Trophoblast cell (in vitro differentiated cells and primary cell): ENCODE data around the gene TC2N.

Source experiments
- DNase-seq, 2 donors: peaks; one replicate each; pipeline ENCODE4 v3.0.0-alpha.2; 2016
- H2AFZ ChIP-seq: 2 replicates; pipeline ENCODE4 v1.6.1; 2013; ENCODE audit warnings: low read length, moderate library complexity, mild to moderate bottlenecking; ENCODE audit not compliant: insufficient read depth, poor library complexity
- H2AK5ac ChIP-seq: 2 replicates; pipeline ENCODE4 v1.6.1; 2013; ENCODE audit warnings: mild to moderate bottlenecking, low read length
- H2BK120ac ChIP-seq: 2 replicates; pipeline ENCODE4 v1.6.1; 2013; ENCODE audit warnings: low read length, mild to moderate bottlenecking, moderate library complexity; ENCODE audit not compliant: insufficient read depth, poor library complexity
- H2BK12ac ChIP-seq: 2 replicates; pipeline ENCODE4 v1.6.1; 2013; ENCODE audit warnings: mild to moderate bottlenecking, low read length, moderate library complexity
- H2BK5ac ChIP-seq: 2 replicates; pipeline ENCODE4 v1.6.1; 2013; ENCODE audit warnings: low read length, low read depth, moderate library complexity, mild to moderate bottlenecking; ENCODE audit not compliant: poor library complexity
- H3K14ac ChIP-seq: 2 replicates; pipeline ENCODE4 v1.6.1; 2013; ENCODE audit warnings: mild to moderate bottlenecking, low read length
- H3K18ac ChIP-seq: 2 replicates; pipeline ENCODE4 v1.6.1; 2013; ENCODE audit warnings: mild to moderate bottlenecking, low read length
- H3K23ac ChIP-seq: 2 replicates; pipeline ENCODE4 v1.6.1; 2013; ENCODE audit warnings: low read length
- H3K27ac ChIP-seq: 2 replicates; pipeline ENCODE4 v1.5.1; 2013; ENCODE audit warnings: low read depth, mild to moderate bottlenecking, inconsistent platforms, low read length, moderate library complexity
- H3K27me3 ChIP-seq: 2 replicates; pipeline ENCODE4 v1.6.1; 2013; ENCODE audit warnings: inconsistent platforms, mild to moderate bottlenecking, low read length, moderate library complexity; ENCODE audit not compliant: insufficient read depth
- H3K36me3 ChIP-seq, 2 experiments: 1 replicate in 1 of 2; 2 replicates in 1 of 2; pipeline ENCODE4 v1.6.1; 2013; ENCODE audit warnings: low read length in 2 of 2, mild to moderate bottlenecking in 2 of 2, moderate library complexity in 1 of 2; ENCODE audit not compliant: insufficient read depth in 2 of 2, control insufficient read depth in 1 of 2
- H3K4ac ChIP-seq: 2 replicates; pipeline ENCODE4 v1.6.1; 2013; ENCODE audit warnings: low read depth, mild to moderate bottlenecking, low read length, moderate library complexity
- H3K4me1 ChIP-seq, 2 experiments: 1 replicate in 1 of 2; 2 replicates in 1 of 2; pipeline ENCODE4 v1.6.1; 2013; ENCODE audit warnings: low read length in 2 of 2, mild to moderate bottlenecking in 2 of 2, moderate library complexity in 1 of 2; ENCODE audit not compliant: insufficient read depth in 2 of 2, control insufficient read depth in 1 of 2
- H3K4me2 ChIP-seq: 2 replicates; pipeline ENCODE4 v1.6.1; 2013; ENCODE audit warnings: inconsistent platforms, mild to moderate bottlenecking, low read length, moderate library complexity
- H3K4me3 ChIP-seq: 2 replicates; pipeline ENCODE4 v1.5.1; 2013; ENCODE audit warnings: mild to moderate bottlenecking, low read depth, low read length, inconsistent platforms
- H3K79me1 ChIP-seq: one replicate; pipeline ENCODE4 v1.6.1; 2013; ENCODE audit warnings: low read length
- H3K79me2 ChIP-seq: 2 replicates; pipeline ENCODE4 v1.6.1; 2013; ENCODE audit warnings: low read length, mild to moderate bottlenecking; ENCODE audit not compliant: control insufficient read depth, insufficient read depth, poor library complexity
- H3K9ac ChIP-seq: 2 replicates; pipeline ENCODE4 v1.6.1; 2013; ENCODE audit warnings: mild to moderate bottlenecking, low read length
- H3K9me3 ChIP-seq: 2 replicates; pipeline ENCODE4 v1.6.1; 2013; ENCODE audit warnings: low read depth, mild to moderate bottlenecking, control low read depth, inconsistent platforms, low read length; ENCODE audit not compliant: insufficient read depth
- H4K12ac ChIP-seq: 2 replicates; pipeline ENCODE4 v1.6.1; 2013; ENCODE audit warnings: low read depth, mild to moderate bottlenecking, low read length, moderate library complexity
- H4K8ac ChIP-seq: 2 replicates; pipeline ENCODE4 v1.6.1; 2013; ENCODE audit warnings: low read depth, mild to moderate bottlenecking, low read length, moderate library complexity
- H4K91ac ChIP-seq: one replicate; pipeline ENCODE4 v1.6.1; 2013; ENCODE audit warnings: low read depth, mild to moderate bottlenecking, low read length, moderate library complexity
- WGBS: extraction: QIAGEN DNeasy Blood & Tissue Kit; methylation state at CpG from one replicate; pipeline ENCODE4 v1.1.7; 2013; ENCODE audit warnings: missing lambda C conversion rate; ENCODE audit not compliant: insufficient read length, insufficient coverage; ENCODE audit errors: extremely low coverage; 5-methylcytosine and 5-hydroxymethylcytosine counted together

Gene TC2N

GRCh38 chr14:91732439-91732838 lies 134.9 kb downstream of the TC2N start:
- WGBS, result no CpG with 5 or more reads among the region's 5 CpGs
- Histone ChIP-seq H4K12ac (no peak overlapping the region), H3K4me2 (no peak overlapping the region), H3K23ac (no peak overlapping the region), H3K27ac (no peak overlapping the region), H2BK120ac (no peak overlapping the region), H4K91ac (no peak overlapping the region), H3K4ac (no peak overlapping the region), H3K36me3 (no peaks in the 10 kb centered on the region), H3K4me3 (no peak overlapping the region), H3K79me1 (no peaks in the 10 kb centered on the region), H4K8ac (no peak overlapping the region), H3K27me3 (no peaks in the 10 kb centered on the region), H2BK5ac (no peak overlapping the region), H2BK12ac (no peak overlapping the region), H2AK5ac (no peak overlapping the region), H3K18ac (no peak overlapping the region), H3K79me2 (no peaks in the 10 kb centered on the region), H3K9me3 (no peaks in the 10 kb centered on the region), H3K4me1 (no peaks in the 10 kb centered on the region), H3K9ac (no peak overlapping the region), H2AFZ (no peak overlapping the region), H3K14ac (no peak overlapping the region)
- DNase-seq, result peak; percentile 2 to 66

GRCh38 chr14:91731986-91732385 lies 135.3 kb downstream of the TC2N start, which contains the start of gene CATSPERB:
Gene CATSPERB (minus strand): TSS chr14:91732086. CDS start chr14:91729479, 2,607 bp downstream.
- Histone ChIP-seq H3K9ac (no peak within 1 kb of the TSS), H2BK12ac (no peak within 1 kb of the TSS), H2BK5ac (no peak within 1 kb of the TSS), H3K4me2 (no peak within 1 kb of the TSS), H2BK120ac (no peak within 1 kb of the TSS), H3K23ac (no peak within 1 kb of the TSS), H3K4ac (no peak within 1 kb of the TSS), H3K14ac (no peak within 1 kb of the TSS), H3K79me1 (no peaks in the 10 kb centered on the region), H4K91ac (no peak within 1 kb of the TSS), H3K9me3 (no peaks in the 10 kb centered on the region), H3K4me3 (no peak within 1 kb of the TSS), H3K36me3 (no peaks in the 10 kb centered on the region), H3K79me2 (no peaks in the 10 kb centered on the region), H2AK5ac (no peak within 1 kb of the TSS), H3K4me1 (no peaks in the 10 kb centered on the region), H4K12ac (no peak within 1 kb of the TSS), H3K27me3 (no peaks in the 10 kb centered on the region), H4K8ac (no peak within 1 kb of the TSS), H3K27ac (no peak within 1 kb of the TSS), H3K18ac (no peak within 1 kb of the TSS), H2AFZ (no peak within 1 kb of the TSS)
- no CpG with 5 or more reads among the region's 2 CpGs for WGBS
- no peak for DNase-seq

- Histone ChIP-seq H3K4me3 (no peak overlapping the region), H2AK5ac (no peak overlapping the region), H2AFZ (no peak overlapping the region), H3K79me1 (no peaks in the 10 kb centered on the region), H4K12ac (no peak overlapping the region), H3K36me3 (no peaks in the 10 kb centered on the region), H3K27me3 (no peaks in the 10 kb centered on the region), H3K27ac (no peak overlapping the region), H2BK120ac (no peak overlapping the region), H3K9me3 (no peaks in the 10 kb centered on the region), H2BK5ac (no peak overlapping the region), H3K4ac (no peak overlapping the region), H3K4me2 (no peak overlapping the region), H4K8ac (no peak overlapping the region), H3K14ac (no peak overlapping the region), H3K9ac (no peak overlapping the region), H3K4me1 (no peaks in the 10 kb centered on the region), H3K79me2 (no peaks in the 10 kb centered on the region), H2BK12ac (no peak overlapping the region), H3K18ac (no peak overlapping the region), H4K91ac (no peak overlapping the region), H3K23ac (no peak overlapping the region)
- WGBS, result no CpG with 5 or more reads among the region's 2 CpGs
- DNase-seq, result peak; percentile 61 to 87
These were observed 136.3 kb downstream of the TC2N start for GRCh38 chr14:91731018-91731417.

- Histone ChIP-seq H2BK12ac (no peak overlapping the region), H3K4me2 (no peak overlapping the region), H3K27me3 (no peaks in the 10 kb centered on the region), H3K9me3 (no peaks in the 10 kb centered on the region), H2AK5ac (no peak overlapping the region), H2BK120ac (no peak overlapping the region), H4K91ac (no peak overlapping the region), H3K27ac (no peak overlapping the region), H3K79me1 (no peaks in the 10 kb centered on the region), H4K12ac (no peak overlapping the region), H3K4ac (no peak overlapping the region), H4K8ac (no peak overlapping the region), H2AFZ (no peak overlapping the region), H3K4me1 (no peaks in the 10 kb centered on the region), H3K14ac (no peak overlapping the region), H3K36me3 (no peaks in the 10 kb centered on the region), H3K4me3 (no peak overlapping the region), H3K79me2 (no peaks in the 10 kb centered on the region), H3K18ac (no peak overlapping the region), H2BK5ac (no peak overlapping the region), H3K23ac (no peak overlapping the region), H3K9ac (no peak overlapping the region)
- no CpG with 5 or more reads among the region's 3 CpGs for WGBS
- DNase-seq, result no peak
These were observed 137.6 kb downstream of the TC2N start for GRCh38 chr14:91729756-91730155.
